GM21381 (cell line): ENCODE results near the gene PDE8A.
"Not testable (repeated sequence)": the region's sequence is repeated elsewhere in the genome, so short reads cannot be mapped to it uniquely, and the experiment has no call there.

Experiments
- ATAC-seq: cut with Tn5 transposase; IDR thresholded peaks from one replicate; pipeline ENCODE4 v1.9.1; 2021; ENCODE audit warnings: mild to moderate bottlenecking, moderate library complexity; ENCODE audit not compliant: unreplicated experiment

The PDE8A gene

GRCh38 chr15:85164841-85165466 lies 183.3 kb downstream of the PDE8A start:
- no peak for ATAC-seq

DNA sequence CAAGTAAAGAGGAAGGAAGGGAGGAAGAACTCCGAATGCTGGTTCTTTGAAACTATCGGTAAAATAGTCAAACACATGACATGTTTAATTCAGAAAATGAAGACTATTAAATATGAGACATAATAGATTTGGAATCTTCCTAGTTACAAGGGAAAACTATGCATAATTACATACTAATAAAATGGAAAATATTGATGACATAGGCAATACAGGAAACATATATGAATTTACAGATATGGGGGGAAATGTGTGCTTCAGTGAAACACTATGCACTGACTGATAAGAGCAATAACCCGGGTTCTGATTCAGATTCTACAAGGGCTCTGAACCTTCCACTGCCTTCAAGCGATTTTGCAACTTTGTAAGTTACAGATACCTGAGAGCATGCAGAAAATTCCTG lies 185.9 kb downstream of the PDE8A start:
- no peak for ATAC-seq

GRCh38 chr15:85168642-85169173 lies 187.1 kb downstream of the PDE8A start:
- ATAC-seq, result no peak

DNA sequence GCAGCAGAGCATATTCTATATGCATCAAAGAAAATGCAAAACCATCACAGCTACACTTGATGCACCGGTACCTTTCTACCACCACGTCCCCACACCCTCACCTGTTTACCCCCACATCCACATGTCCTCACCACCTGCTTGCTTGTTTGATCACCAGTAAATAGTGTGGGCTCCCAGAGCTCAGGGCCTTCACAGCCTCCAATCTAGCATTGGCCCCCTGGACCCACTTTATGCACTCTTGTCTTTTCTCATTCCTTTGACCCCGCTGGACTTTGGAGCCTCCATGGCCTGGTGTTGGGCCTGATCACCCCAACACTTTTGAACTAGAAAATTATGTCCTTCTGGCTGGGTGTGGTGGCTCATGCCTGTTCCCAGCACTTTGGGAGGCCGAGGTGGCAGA lies 190.1 kb downstream of the PDE8A start:
- no peak for ATAC-seq

- no peak for ATAC-seq
Measured at GRCh38 chr15:85172846-85173490, 191.3 kb downstream of the PDE8A start.

- ATAC-seq, result not testable (repeated sequence)
Measured at GRCh38 chr15:85173630-85174029, 192.0 kb downstream of the PDE8A start.

GRCh38 chr15:85174521-85174920 lies 192.9 kb downstream of the PDE8A start:
- ATAC-seq, result no peak

- not testable (repeated sequence) for ATAC-seq
Measured at GRCh38 chr15:85177042-85177515, 195.4 kb downstream of the PDE8A start.

GRCh38 chr15:85178308-85178707 lies 196.7 kb downstream of the PDE8A start:
- ATAC-seq, result no peak

DNA sequence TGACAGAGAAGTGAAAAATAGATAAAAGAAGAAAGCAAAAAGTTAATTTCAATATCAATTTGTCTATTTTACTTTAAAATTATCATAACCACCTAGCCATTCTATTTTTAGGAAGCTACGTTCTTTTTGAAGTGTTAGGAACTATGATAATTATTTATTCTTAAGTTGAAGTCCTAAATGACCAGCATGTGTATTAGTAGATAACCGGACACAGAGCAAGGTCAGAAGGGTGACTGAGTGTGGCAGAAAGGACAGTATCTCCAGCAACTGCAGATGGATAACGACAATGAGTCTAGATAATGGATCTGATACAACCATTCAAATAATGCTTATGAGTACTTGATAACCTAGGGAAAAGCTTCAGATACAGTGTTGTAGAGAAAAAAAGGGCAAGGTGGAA lies 198.0 kb downstream of the PDE8A start:
- no peak for ATAC-seq

GRCh38 chr15:85185350-85185749 lies 203.7 kb downstream of the PDE8A start:
- ATAC-seq, result not testable (repeated sequence)

DNA sequence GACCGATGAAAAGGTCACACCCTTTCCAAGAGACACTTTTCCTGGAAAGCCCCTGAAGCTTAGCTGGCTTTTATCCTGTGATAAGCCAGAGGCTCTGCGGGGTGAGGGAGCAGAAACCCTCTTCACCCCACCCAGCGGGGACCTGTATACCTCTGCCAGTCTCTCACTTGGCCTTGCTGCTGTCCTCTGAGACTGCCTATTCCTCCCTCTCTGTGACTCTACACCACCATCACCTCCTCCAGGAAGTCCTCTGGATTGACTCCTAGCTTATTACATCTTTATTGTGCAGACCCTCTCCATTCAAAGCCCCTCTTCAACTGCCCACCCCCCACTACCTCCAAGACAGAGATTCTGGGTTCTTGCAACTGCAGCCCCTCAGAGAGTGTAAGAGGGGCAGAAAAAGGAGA lies 206.5 kb downstream of the PDE8A start:
- ATAC-seq, result not testable (repeated sequence)
